Measurements from ENCODE around the gene C4orf50. TPM values are rescaled to one million over a fixed set of nuclear protein-coding genes. Genes with fewer than 3 reads are reported as not detected.

Gene C4orf50
- total and polyA plus RNA-seq, 2 donors (not counting 1 experiment from before 2014, with no cell fraction given), result 0.02 TPM; not detected in 1

- no peak overlapping the region for H3K27ac ChIP-seq (ENCODE audit: low read length in 2 of 2)
- Mint-ChIP-seq H3K9me3 (ENCODE audit: insufficient read depth) (no peaks in the 10 kb centered on the region), H3K4me1 (no peaks in the 10 kb centered on the region), H3K27ac (no peak overlapping the region), H3K4me3 (no peak overlapping the region), H3K27me3 (peaks cover 37% of the 10 kb centered on the region)
- CTCF ChIA-PET, result no interaction called here
- H3K9me3 ChIP-seq (ENCODE audit: control extremely low read depth in 1 of 3, control insufficient read depth in 2 of 3, insufficient read depth in 1 of 3, low read length in 2 of 3), result peaks cover 0 to 10% (median 0%) of the 10 kb centered on the region in 3 donors
- H3K79me2 ChIP-seq (ENCODE audit: control insufficient read depth, insufficient read depth, low read length), result no peaks in the 10 kb centered on the region
- H3K36me3 ChIP-seq (replicated peaks in 1 of 2; ENCODE audit: control extremely low read depth in 1 of 2, control insufficient read depth in 1 of 2, extremely low read depth in 1 of 2, insufficient read depth in 2 of 2, low read length in 1 of 2), result no peaks in the 10 kb centered on the region
- H4K20me1 ChIP-seq (ENCODE audit: control insufficient read depth, insufficient read depth, low read length, poor library complexity, severe bottlenecking), result no peaks in the 10 kb centered on the region
- H3K4me2 ChIP-seq (replicated peaks; ENCODE audit: low read depth, low read length, poor library complexity, severe bottlenecking), result no peak overlapping the region
- peaks cover 0 to 6% (median 3%) of the 10 kb centered on the region in 4 experiments for H3K27me3 ChIP-seq (replicated peaks in 1 of 4; ENCODE audit: control extremely low read depth in 1 of 4, control insufficient read depth in 3 of 4, insufficient read depth in 4 of 4, low read length in 3 of 4)
- H2AFZ ChIP-seq (ENCODE audit: insufficient read depth, low read depth, low read length, poor library complexity, severe bottlenecking), result no peak overlapping the region
- POLR2A ChIA-PET, result no interaction called here
- ATAC-seq (ENCODE audit: low read depth) (no peak), DNase-seq (no peak)
- TF ChIP-seq CTCF (IDR thresholded peaks at IDR 0.05), result no peak
- no peak for TF ChIP-seq EZH2 (IDR thresholded peaks at IDR 0.05; ENCODE audit: borderline replicate concordance, insufficient read depth, low read depth, low read length, poor library complexity, severe bottlenecking)
- intact Hi-C loops (cut with micrococcal nuclease), result no loop called here
- no peaks in the 10 kb centered on the region for H3K4me1 ChIP-seq (ENCODE audit: control insufficient read depth in 2 of 2, insufficient read depth in 2 of 2, low read length in 2 of 2)
- WGBS (ENCODE audit: insufficient coverage), result 79% methylated on average over 9 of the region's 9 CpGs
- H3K4me3 ChIP-seq (ENCODE audit: control extremely low read depth in 1 of 5, extremely low read depth in 1 of 5, insufficient read depth in 1 of 5, low read depth in 2 of 5, low read length in 4 of 5), result no peak overlapping the region
- H3K9ac ChIP-seq (ENCODE audit: low read length), result no peak overlapping the region
Measured at GRCh38 chr4:5877392-5877791, 140.8 kb downstream of the C4orf50 start.

- Histone ChIP-seq H3K9me3 (ENCODE audit: control extremely low read depth in 1 of 3, control insufficient read depth in 2 of 3, insufficient read depth in 1 of 3, low read length in 2 of 3) (peaks cover 0 to 16% (median 0%) of the 10 kb centered on the region in 3 donors), H3K4me1 (ENCODE audit: control insufficient read depth in 2 of 2, insufficient read depth in 2 of 2, low read length in 2 of 2) (peaks cover 9 to 12% of the 10 kb centered on the region in 2 donors), H3K4me2 (replicated peaks; ENCODE audit: low read depth, low read length, poor library complexity, severe bottlenecking) (no peak overlapping the region), H3K27me3 (replicated peaks in 1 of 4; ENCODE audit: control extremely low read depth in 1 of 4, control insufficient read depth in 3 of 4, insufficient read depth in 4 of 4, low read length in 3 of 4) (peaks cover 0 to 9% (median 2%) of the 10 kb centered on the region in 4 experiments), H3K4me3 (ENCODE audit: control extremely low read depth in 1 of 5, extremely low read depth in 1 of 5, insufficient read depth in 1 of 5, low read depth in 2 of 5, low read length in 4 of 5) (no peak overlapping the region), H3K36me3 (replicated peaks in 1 of 2; ENCODE audit: control extremely low read depth in 1 of 2, control insufficient read depth in 1 of 2, extremely low read depth in 1 of 2, insufficient read depth in 2 of 2, low read length in 1 of 2) (no peaks in the 10 kb centered on the region), H4K20me1 (ENCODE audit: control insufficient read depth, insufficient read depth, low read length, poor library complexity, severe bottlenecking) (no peaks in the 10 kb centered on the region), H3K27ac (ENCODE audit: low read length in 2 of 2) (no peak overlapping the region), H3K9ac (ENCODE audit: low read length) (no peak overlapping the region), H3K79me2 (ENCODE audit: control insufficient read depth, insufficient read depth, low read length) (no peaks in the 10 kb centered on the region), H2AFZ (ENCODE audit: insufficient read depth, low read depth, low read length, poor library complexity, severe bottlenecking) (no peak overlapping the region)
- CTCF ChIA-PET, result no interaction called here
- 47% methylated on average over 5 of the region's 6 CpGs for WGBS (ENCODE audit: insufficient coverage)
- intact Hi-C loops (cut with micrococcal nuclease), result no loop called here
- Mint-ChIP-seq H3K4me3 (no peak overlapping the region), H3K9me3 (ENCODE audit: insufficient read depth) (no peaks in the 10 kb centered on the region), H3K4me1 (peaks cover 12% of the 10 kb centered on the region), H3K27ac (no peak overlapping the region), H3K27me3 (peaks cover 27% of the 10 kb centered on the region)
- no peak for DNase-seq
- no peak for ATAC-seq (ENCODE audit: low read depth)
- TF ChIP-seq EZH2 (IDR thresholded peaks at IDR 0.05; ENCODE audit: borderline replicate concordance, insufficient read depth, low read depth, low read length, poor library complexity, severe bottlenecking) (no peak), CTCF (IDR thresholded peaks at IDR 0.05) (no peak)
- POLR2A ChIA-PET, result no interaction called here
Measured at GRCh38 chr4:5874811-5875449, 143.3 kb downstream of the C4orf50 start.
